Measurements from ENCODE around the gene SYT6. TPM values are rescaled to one million over a fixed set of nuclear protein-coding genes. Genes with fewer than 3 reads are reported as not detected.

SYT6 gene
- total RNA-seq, 1 donor from 2014 or later: not detected

- no peak overlapping the region for H3K27ac Mint-ChIP-seq (ENCODE audit: unreplicated experiment)
- H3K4me3 Mint-ChIP-seq (ENCODE audit: unreplicated experiment): no peak overlapping the region
- no peak for TF ChIP-seq CTCF (IDR thresholded peaks at IDR 0.05)
- no peaks in the 10 kb centered on the region for H3K9me3 Mint-ChIP-seq (ENCODE audit: unreplicated experiment)
- no peaks in the 10 kb centered on the region for H3K36me3 Mint-ChIP-seq (ENCODE audit: unreplicated experiment)
- no peaks in the 10 kb centered on the region for H3K4me1 Mint-ChIP-seq (ENCODE audit: unreplicated experiment)
- no peak for DNase-seq (ENCODE audit: extremely low spot score, unreplicated experiment)
- peaks cover 30% of the 10 kb centered on the region for H3K27me3 Mint-ChIP-seq (ENCODE audit: unreplicated experiment)
Measured at GRCh38 chr1:114080511-114081436, 72.9 kb downstream of the SYT6 start.

GRCh38 chr1:114079596-114080190, 74.0 kb downstream of the SYT6 start:
- no peak for TF ChIP-seq CTCF (IDR thresholded peaks at IDR 0.05)
- H3K27me3 Mint-ChIP-seq (ENCODE audit: unreplicated experiment): peaks cover 24% of the 10 kb centered on the region
- DNase-seq (ENCODE audit: extremely low spot score, unreplicated experiment): no peak
- no peaks in the 10 kb centered on the region for H3K9me3 Mint-ChIP-seq (ENCODE audit: unreplicated experiment)
- no peaks in the 10 kb centered on the region for H3K36me3 Mint-ChIP-seq (ENCODE audit: unreplicated experiment)
- no peak overlapping the region for H3K4me3 Mint-ChIP-seq (ENCODE audit: unreplicated experiment)
- no peak overlapping the region for H3K27ac Mint-ChIP-seq (ENCODE audit: unreplicated experiment)
- H3K4me1 Mint-ChIP-seq (ENCODE audit: unreplicated experiment): no peaks in the 10 kb centered on the region

- Mint-ChIP-seq H3K27me3 (ENCODE audit: unreplicated experiment) (peaks cover 17% of the 10 kb centered on the region), H3K4me3 (ENCODE audit: unreplicated experiment) (no peak overlapping the region), H3K4me1 (ENCODE audit: unreplicated experiment) (no peaks in the 10 kb centered on the region), H3K27ac (ENCODE audit: unreplicated experiment) (no peak overlapping the region), H3K36me3 (ENCODE audit: unreplicated experiment) (no peaks in the 10 kb centered on the region), H3K9me3 (ENCODE audit: unreplicated experiment) (peaks cover 4% of the 10 kb centered on the region)
- DNase-seq (ENCODE audit: extremely low spot score, unreplicated experiment): no peak
- TF ChIP-seq CTCF (IDR thresholded peaks at IDR 0.05): no peak
Measured at GRCh38 chr1:114078116-114078515, 75.6 kb downstream of the SYT6 start.

GRCh38 chr1:114077188-114077587, 76.5 kb downstream of the SYT6 start:
- H3K36me3 Mint-ChIP-seq (ENCODE audit: unreplicated experiment): no peaks in the 10 kb centered on the region
- no peaks in the 10 kb centered on the region for H3K4me1 Mint-ChIP-seq (ENCODE audit: unreplicated experiment)
- H3K27ac Mint-ChIP-seq (ENCODE audit: unreplicated experiment): no peak overlapping the region
- H3K4me3 Mint-ChIP-seq (ENCODE audit: unreplicated experiment): no peak overlapping the region
- peaks cover 4% of the 10 kb centered on the region for H3K9me3 Mint-ChIP-seq (ENCODE audit: unreplicated experiment)
- DNase-seq (ENCODE audit: extremely low spot score, unreplicated experiment): no peak
- TF ChIP-seq CTCF (IDR thresholded peaks at IDR 0.05): no peak
- peaks cover 16% of the 10 kb centered on the region for H3K27me3 Mint-ChIP-seq (ENCODE audit: unreplicated experiment)

- H3K27me3 Mint-ChIP-seq (ENCODE audit: unreplicated experiment): peaks cover 14% of the 10 kb centered on the region
- H3K27ac Mint-ChIP-seq (ENCODE audit: unreplicated experiment): no peak overlapping the region
- H3K9me3 Mint-ChIP-seq (ENCODE audit: unreplicated experiment): peaks cover 4% of the 10 kb centered on the region
- H3K36me3 Mint-ChIP-seq (ENCODE audit: unreplicated experiment): no peaks in the 10 kb centered on the region
- TF ChIP-seq CTCF (IDR thresholded peaks at IDR 0.05): no peak
- H3K4me3 Mint-ChIP-seq (ENCODE audit: unreplicated experiment): no peak overlapping the region
- no peak for DNase-seq (ENCODE audit: extremely low spot score, unreplicated experiment)
- no peaks in the 10 kb centered on the region for H3K4me1 Mint-ChIP-seq (ENCODE audit: unreplicated experiment)
Measured at GRCh38 chr1:114076308-114076707, 77.4 kb downstream of the SYT6 start.

Measured in osteocyte (in vitro differentiated cells).